ENCODE results near the gene SEC24C.

Gene SEC24C

DNA sequence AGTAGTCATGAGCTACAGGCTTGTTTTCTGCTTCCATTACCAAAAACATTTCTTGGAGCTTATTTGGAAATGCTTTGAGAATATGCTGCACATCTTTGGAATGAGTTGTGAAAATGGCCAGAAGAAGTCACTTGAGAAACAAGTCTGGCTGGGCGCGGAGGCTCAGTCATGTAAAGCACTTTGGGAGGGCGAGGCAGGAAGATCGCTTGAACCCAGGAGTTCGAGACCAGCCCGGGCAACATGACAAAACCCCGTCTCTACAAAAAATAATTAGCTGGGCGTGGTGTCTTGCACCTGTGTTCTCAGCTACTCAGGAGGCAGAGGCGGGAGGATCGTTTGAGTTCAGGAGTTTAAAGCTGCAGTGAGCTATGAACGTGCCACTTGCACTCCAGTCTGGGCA, 36.8 kb downstream of the SEC24C start:
- TF ChIP-seq, protein P1, sequence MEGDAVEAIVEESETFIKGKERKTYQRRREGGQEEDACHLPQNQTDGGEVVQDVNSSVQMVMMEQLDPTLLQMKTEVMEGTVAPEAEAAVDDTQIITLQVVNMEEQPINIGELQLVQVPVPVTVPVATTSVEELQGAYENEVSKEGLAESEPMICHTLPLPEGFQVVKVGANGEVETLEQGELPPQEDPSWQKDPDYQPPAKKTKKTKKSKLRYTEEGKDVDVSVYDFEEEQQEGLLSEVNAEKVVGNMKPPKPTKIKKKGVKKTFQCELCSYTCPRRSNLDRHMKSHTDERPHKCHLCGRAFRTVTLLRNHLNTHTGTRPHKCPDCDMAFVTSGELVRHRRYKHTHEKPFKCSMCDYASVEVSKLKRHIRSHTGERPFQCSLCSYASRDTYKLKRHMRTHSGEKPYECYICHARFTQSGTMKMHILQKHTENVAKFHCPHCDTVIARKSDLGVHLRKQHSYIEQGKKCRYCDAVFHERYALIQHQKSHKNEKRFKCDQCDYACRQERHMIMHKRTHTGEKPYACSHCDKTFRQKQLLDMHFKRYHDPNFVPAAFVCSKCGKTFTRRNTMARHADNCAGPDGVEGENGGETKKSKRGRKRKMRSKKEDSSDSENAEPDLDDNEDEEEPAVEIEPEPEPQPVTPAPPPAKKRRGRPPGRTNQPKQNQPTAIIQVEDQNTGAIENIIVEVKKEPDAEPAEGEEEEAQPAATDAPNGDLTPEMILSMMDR (IDR thresholded peaks at IDR 0.05) = no peak
- H3K4me1 Mint-ChIP-seq = peaks cover 52% of the 10 kb centered on the region
- H3K27ac Mint-ChIP-seq = peak overlapping the region; percentile 52
- no peaks in the 10 kb centered on the region for H3K27me3 Mint-ChIP-seq (ENCODE audit: low read depth, poor library complexity)
- peaks cover 23% of the 10 kb centered on the region for H3K36me3 Mint-ChIP-seq (ENCODE audit: low read depth)
- H3K4me3 Mint-ChIP-seq = peak overlapping the region; percentile 100
- no peak for DNase-seq
- H3K9me3 Mint-ChIP-seq = no peaks in the 10 kb centered on the region

- DNase-seq = no peak
- peak overlapping the region; percentile 100 for H3K4me3 Mint-ChIP-seq
- no peaks in the 10 kb centered on the region for H3K27me3 Mint-ChIP-seq (ENCODE audit: low read depth, poor library complexity)
- H3K27ac Mint-ChIP-seq = peak overlapping the region; percentile 100
- H3K36me3 Mint-ChIP-seq (ENCODE audit: low read depth) = peaks cover 21% of the 10 kb centered on the region
- TF ChIP-seq, protein P1 (IDR thresholded peaks at IDR 0.05) = no peak
- no peaks in the 10 kb centered on the region for H3K9me3 Mint-ChIP-seq
- H3K4me1 Mint-ChIP-seq = peaks cover 56% of the 10 kb centered on the region
These were observed 37.3 kb downstream of the SEC24C start for GRCh38 chr10:73781548-73781878.

DNA sequence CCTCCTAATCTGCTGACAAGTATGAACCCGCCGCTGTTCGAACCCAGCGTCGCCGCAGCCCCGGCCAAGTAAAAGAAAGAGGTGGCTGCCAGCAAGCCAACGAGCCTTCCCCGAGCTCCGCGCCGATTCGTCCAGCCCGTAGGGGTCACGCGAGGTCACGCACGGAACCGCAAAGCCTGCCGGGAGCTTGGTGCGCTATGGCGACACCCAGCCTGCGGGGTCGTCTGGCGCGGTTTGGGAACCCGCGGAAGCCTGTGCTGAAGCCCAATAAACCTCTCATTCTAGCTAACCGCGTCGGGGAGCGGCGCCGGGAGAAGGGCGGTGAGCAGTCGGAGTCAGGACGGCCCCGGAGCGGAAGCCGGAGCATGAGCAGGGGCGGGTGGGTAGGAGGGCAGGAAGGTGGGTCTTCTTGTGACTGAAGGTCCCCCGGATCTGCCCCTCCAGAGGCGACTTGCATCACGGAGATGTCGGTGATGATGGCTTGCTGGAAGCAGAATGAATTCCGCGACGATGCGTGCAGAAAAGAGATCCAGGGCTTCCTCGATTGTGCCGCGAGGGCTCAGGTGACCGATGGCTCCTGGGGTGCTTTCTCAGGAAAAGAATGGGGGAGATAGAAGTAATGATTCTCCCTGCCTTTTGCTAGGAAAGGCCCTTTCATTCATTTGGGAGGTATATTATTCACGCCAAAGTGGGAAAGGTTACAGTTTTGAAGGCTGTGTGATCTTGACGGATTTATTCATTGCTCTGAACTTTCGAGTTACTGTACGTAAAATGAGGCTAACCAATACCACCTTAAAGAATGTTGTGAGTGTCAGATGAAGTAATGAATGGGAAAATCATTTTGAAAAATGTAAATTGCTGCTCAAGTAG, 37.9 kb downstream of the SEC24C start, which contains the start of gene CHCHD1:
Gene CHCHD1 (plus strand): TSS at position 170 of the 870 bp plus-strand sequence. CDS start 28 bp downstream, at position 198.
- Mint-ChIP-seq H3K4me1 (peaks cover 59% of the 10 kb centered on the region), H3K27ac (peak within 1 kb of the TSS; percentile 100), H3K27me3 (ENCODE audit: low read depth, poor library complexity) (no peaks in the 10 kb centered on the region), H3K9me3 (no peaks in the 10 kb centered on the region), H3K4me3 (peak within 1 kb of the TSS; percentile 100), H3K36me3 (ENCODE audit: low read depth) (peaks cover 16% of the 10 kb centered on the region)
- peak; percentile 97 for DNase-seq
- TF ChIP-seq, protein P1 (IDR thresholded peaks at IDR 0.05) = no peak

GRCh38 chr10:73782749-73783085, 38.5 kb downstream of the SEC24C start:
- TF ChIP-seq, protein P1 (IDR thresholded peaks at IDR 0.05) = no peak
- peaks cover 62% of the 10 kb centered on the region for H3K4me1 Mint-ChIP-seq
- H3K4me3 Mint-ChIP-seq = peak overlapping the region; percentile 100
- peak overlapping the region; percentile 100 for H3K27ac Mint-ChIP-seq
- H3K9me3 Mint-ChIP-seq = no peaks in the 10 kb centered on the region
- DNase-seq = no peak
- H3K36me3 Mint-ChIP-seq (ENCODE audit: low read depth) = peaks cover 10% of the 10 kb centered on the region
- no peaks in the 10 kb centered on the region for H3K27me3 Mint-ChIP-seq (ENCODE audit: low read depth, poor library complexity)

GRCh38 chr10:73785211-73785720, 41.1 kb downstream of the SEC24C start, which contains the start of gene ZSWIM8:
ZSWIM8 (plus strand) TSS chr10:73785606; CDS start chr10:73785879, 273 bp downstream.
- Mint-ChIP-seq H3K36me3 (ENCODE audit: low read depth) (peaks cover 7% of the 10 kb centered on the region), H3K27me3 (ENCODE audit: low read depth, poor library complexity) (no peaks in the 10 kb centered on the region), H3K9me3 (no peaks in the 10 kb centered on the region), H3K27ac (peak within 1 kb of the TSS; percentile 96), H3K4me3 (peak within 1 kb of the TSS; percentile 93), H3K4me1 (peaks cover 55% of the 10 kb centered on the region)
- TF ChIP-seq, protein P1 (IDR thresholded peaks at IDR 0.05) = no peak
- peak; percentile 83 for DNase-seq
